Hepatocyte (in vitro differentiated cells): Measurements from ENCODE around the gene CMSS1. TPM values are rescaled to one million over a fixed set of nuclear protein-coding genes. Genes with fewer than 3 reads are reported as not detected.

Source experiments
- DNase-seq: peaks from one replicate; pipeline ENCODE4 v3.0.0-alpha.2; 2016; ENCODE audit warnings: low spot score
- H2AFZ ChIP-seq: fragments of 200-600 bp; sonication (generic); 2 replicates; pipeline ENCODE4 v1.6.0; 2016; ENCODE audit warnings: antibody characterized with exemption, mild to moderate bottlenecking
- H3K27ac ChIP-seq: fragments of 200-600 bp; sonication (generic); 2 replicates; pipeline ENCODE4 v1.5.1; 2016; ENCODE audit warnings: mild to moderate bottlenecking
- H3K27me3 ChIP-seq: fragments of 200-600 bp; sonication (generic); 2 replicates; pipeline ENCODE4 v1.6.1; 2016
- H3K36me3 ChIP-seq: fragments of 200-600 bp; sonication (generic); replicated peaks from 2 replicates; pipeline ENCODE4 v1.5.1; 2016; ENCODE audit warnings: low read depth; ENCODE audit not compliant: insufficient read depth
- H3K4me1 ChIP-seq: fragments of 200-600 bp; sonication (generic); 2 replicates; pipeline ENCODE4 v1.5.1; 2016; ENCODE audit warnings: mild to moderate bottlenecking, moderate library complexity; ENCODE audit not compliant: insufficient read depth
- H3K4me2 ChIP-seq: fragments of 200-600 bp; sonication (generic); 2 replicates; pipeline ENCODE4 v1.6.0; 2016
- H3K4me3 ChIP-seq: fragments of 200-600 bp; sonication (generic); 2 replicates; pipeline ENCODE4 v1.5.1; 2016; ENCODE audit warnings: mild to moderate bottlenecking
- H3K79me2 ChIP-seq: fragments of 200-600 bp; sonication (generic); 2 replicates; pipeline ENCODE4 v1.6.0; 2017; ENCODE audit warnings: mild to moderate bottlenecking
- H3K9me2 ChIP-seq: fragments of 200-600 bp; sonication (generic); replicated peaks from 2 replicates; pipeline ENCODE4 v1.6.0; 2017; ENCODE audit warnings: mild to moderate bottlenecking; ENCODE audit not compliant: insufficient read depth
- H3K9me3 ChIP-seq: fragments of 200-600 bp; sonication (generic); 2 replicates; pipeline ENCODE4 v1.5.1; 2016; ENCODE audit warnings: low read depth, mild to moderate bottlenecking
- H4K20me1 ChIP-seq: fragments of 200-600 bp; sonication (generic); 2 replicates; pipeline ENCODE4 v1.6.0; 2016; ENCODE audit warnings: mild to moderate bottlenecking; ENCODE audit not compliant: insufficient read depth, poor library complexity, severe bottlenecking
- CTCF ChIP-seq: fragments of 200-600 bp; sonication (generic); IDR thresholded peaks from 2 replicates; pipeline ENCODE4 v1.5.1; 2016; ENCODE audit warnings: antibody characterized with exemption, mild to moderate bottlenecking; ENCODE audit not compliant: poor library complexity
- EZH2 ChIP-seq: fragments of 200-600 bp; sonication (generic); IDR thresholded peaks from 2 replicates; pipeline ENCODE4 v1.6.1; 2016; ENCODE audit warnings: antibody characterized with exemption, mild to moderate bottlenecking, borderline replicate concordance
- EZH2phosphoT487 ChIP-seq: fragments of 200-600 bp; sonication (generic); IDR thresholded peaks from one replicate; pipeline ENCODE4 v1.6.1; 2018; ENCODE audit warnings: antibody characterized with exemption, mild to moderate bottlenecking, low read depth, moderate library complexity; ENCODE audit not compliant: unreplicated experiment, severe bottlenecking
- WGBS: methylation state at CpG from one replicate; pipeline ENCODE4 v1.1.6; 2016; ENCODE audit warnings: low lambda C conversion rate; ENCODE audit errors: missing lambda C conversion rate; 5-methylcytosine and 5-hydroxymethylcytosine counted together
- polyA plus RNA-seq: library from polyadenylated mRNA; unstranded; fragments of >200 nt; fragmentation: Nextera tagmentation; extraction: Ambion mirVana; gene quantifications from 2 replicates; pipeline ENCODE4 v1.2.1, GENCODE V29; 2016
- total RNA-seq: library from RNA; depleted of rRNA; stranded (reverse); fragments of >200 nt; gene quantifications from 2 replicates; pipeline ENCODE4 v1.2.3, GENCODE V29; 2014

CMSS1 gene
- total and polyA plus RNA-seq, 2 experiments from 2014 or later, result 11.8 to 17.0 TPM

GRCh38 chr3:100073049-100073713 lies 255.5 kb downstream of the CMSS1 start:
- H3K4me1 ChIP-seq, result peaks cover 41% of the 10 kb centered on the region
- no peaks in the 10 kb centered on the region for H3K9me3 ChIP-seq
- no peaks in the 10 kb centered on the region for H3K79me2 ChIP-seq
- peak overlapping the region; percentile 94 for H3K27ac ChIP-seq
- H3K4me3 ChIP-seq, result no peak overlapping the region
- TF ChIP-seq EZH2phosphoT487 (no peak), CTCF (no peak), EZH2 (no peak)
- H3K9me2 ChIP-seq, result no peaks in the 10 kb centered on the region
- H2AFZ ChIP-seq, result peak overlapping the region; percentile 11
- no peak for DNase-seq
- peak overlapping the region; percentile 55 for H3K4me2 ChIP-seq
- 74% methylated on average over 1 of the region's 1 CpG for WGBS
- no peaks in the 10 kb centered on the region for H3K36me3 ChIP-seq
- no peaks in the 10 kb centered on the region for H4K20me1 ChIP-seq
- no peaks in the 10 kb centered on the region for H3K27me3 ChIP-seq

- H3K4me1 ChIP-seq, result peaks cover 41% of the 10 kb centered on the region
- peak overlapping the region; percentile 55 for H3K4me2 ChIP-seq
- H3K27me3 ChIP-seq, result no peaks in the 10 kb centered on the region
- H3K27ac ChIP-seq, result peak overlapping the region; percentile 94
- WGBS, result 51% methylated on average over 10 of the region's 10 CpGs
- H3K9me2 ChIP-seq, result no peaks in the 10 kb centered on the region
- no peaks in the 10 kb centered on the region for H3K79me2 ChIP-seq
- H2AFZ ChIP-seq, result peak overlapping the region; percentile 11
- no peaks in the 10 kb centered on the region for H4K20me1 ChIP-seq
- DNase-seq, result peak; percentile 72
- no peaks in the 10 kb centered on the region for H3K36me3 ChIP-seq
- no peaks in the 10 kb centered on the region for H3K9me3 ChIP-seq
- no peak overlapping the region for H3K4me3 ChIP-seq
- TF ChIP-seq EZH2phosphoT487 (no peak), EZH2 (no peak), CTCF (no peak)
Observed at GRCh38 chr3:100073714-100074307, 256.1 kb downstream of the CMSS1 start.

GRCh38 chr3:100075196-100075595 lies 257.5 kb downstream of the CMSS1 start:
- no peaks in the 10 kb centered on the region for H3K36me3 ChIP-seq
- H3K27me3 ChIP-seq, result no peaks in the 10 kb centered on the region
- no peaks in the 10 kb centered on the region for H3K79me2 ChIP-seq
- DNase-seq, result no peak
- no peak for TF ChIP-seq EZH2
- TF ChIP-seq EZH2phosphoT487, result no peak
- TF ChIP-seq CTCF, result no peak
- WGBS, result 60% methylated on average over 4 of the region's 4 CpGs
- H4K20me1 ChIP-seq, result no peaks in the 10 kb centered on the region
- no peaks in the 10 kb centered on the region for H3K9me2 ChIP-seq
- H3K4me3 ChIP-seq, result no peak overlapping the region
- no peak overlapping the region for H2AFZ ChIP-seq
- no peaks in the 10 kb centered on the region for H3K9me3 ChIP-seq
- peaks cover 41% of the 10 kb centered on the region for H3K4me1 ChIP-seq
- H3K27ac ChIP-seq, result peak overlapping the region; percentile 94
- peak overlapping the region; percentile 65 for H3K4me2 ChIP-seq
